Measurements from ENCODE around the gene CD160. TPM values are rescaled to one million over a fixed set of nuclear protein-coding genes. Genes with fewer than 3 reads are reported as not detected.

Gene CD160
- total RNA-seq, 1 donor from 2014 or later = 0.17 TPM

Other genes starting within 250 kb of the CD160 start
- 35.8 and 38.9 TPM in 2 replicates for gene GPR89A, start 111.5 kb upstream of the CD160 start, total RNA-seq
- gene PDZK1, start 12.1 kb upstream of the CD160 start, total RNA-seq = 0.20 and 0.49 TPM in 2 replicates
- gene RNF115, start 104.6 kb downstream of the CD160 start, total RNA-seq = 18.1 and 19.9 TPM in 2 replicates
- gene POLR3C, start 104.7 kb downstream of the CD160 start, total RNA-seq = 32.8 and 35.3 TPM in 2 replicates
- 2.9 and 3.6 TPM in 2 replicates for gene NUDT17, start 126.1 kb downstream of the CD160 start, total RNA-seq
- 25.5 and 27.3 TPM in 2 replicates for gene PIAS3, start 139.6 kb downstream of the CD160 start, total RNA-seq
- 0.83 and 0.88 TPM in 2 replicates for gene ANKRD35, start 166.4 kb downstream of the CD160 start, total RNA-seq
- 1.6 and 1.7 TPM in 2 replicates for gene ITGA10, start 190.6 kb downstream of the CD160 start, total RNA-seq
- gene PEX11B, start 199.2 kb downstream of the CD160 start, total RNA-seq = 30.9 and 37.5 TPM in 2 replicates
- 196 and 197 TPM in 2 replicates for gene RBM8A, start 208.0 kb downstream of the CD160 start, total RNA-seq
- 38.9 and 39.0 TPM in 2 replicates for gene LIX1L, start 238.5 kb downstream of the CD160 start, total RNA-seq
- gene ANKRD34A, start 245.1 kb downstream of the CD160 start, total RNA-seq = 1.2 and 2.3 TPM in 2 replicates
- 17.8 and 21.0 TPM in 2 replicates for gene POLR3GL, start 245.2 kb downstream of the CD160 start, total RNA-seq

Measured in T-helper 1 cell treated with Interleukin-12 subunit alpha and Interleukin-12 subunit beta and Interleukin-4 antibody, amounts not matched to agents 30 ng/mL and 1 ng/mL, for 36 hours (primary cell).